Thymus (tissue), 11 donors: ENCODE measurements around the gene MAP7D2. TPM values are rescaled to one million over a fixed set of nuclear protein-coding genes. Genes with fewer than 3 reads are reported as not detected.

Source experiments
- DNase-seq, 9 donors: peaks; one replicate each; pipeline ENCODE4 v3.0.0-alpha.2; 2013; ENCODE audit warnings: low spot score in 9 of 9, low read depth in 6 of 9, missing footprints in 1 of 9
- H3K27ac ChIP-seq, 2 donors: one replicate each; pipeline ENCODE4 v1.5.1; 2013; ENCODE audit warnings: control low read depth in 1 of 2, low read depth in 1 of 2, low read length in 1 of 2, mild to moderate bottlenecking in 1 of 2, moderate library complexity in 1 of 2
- H3K27me3 ChIP-seq, 2 donors: one replicate each; pipeline ENCODE4 v1.5.1; 2013; ENCODE audit warnings: low read length in 1 of 2; ENCODE audit not compliant: control insufficient read depth in 2 of 2, insufficient read depth in 1 of 2
- H3K36me3 ChIP-seq, 2 donors: one replicate each; pipeline ENCODE4 v1.5.1; 2013; ENCODE audit warnings: low read length in 1 of 2, mild to moderate bottlenecking in 1 of 2, moderate library complexity in 1 of 2; ENCODE audit not compliant: control insufficient read depth in 2 of 2, insufficient read depth in 2 of 2
- H3K4me1 ChIP-seq, 2 donors: one replicate each; pipeline ENCODE4 v1.5.1; 2013; ENCODE audit warnings: low read length in 2 of 2; ENCODE audit not compliant: control insufficient read depth in 2 of 2, insufficient read depth in 2 of 2
- H3K4me3 ChIP-seq, 2 donors: one replicate each; pipeline ENCODE4 v1.5.1; 2013; ENCODE audit warnings: low read length in 2 of 2, control low read depth in 1 of 2, mild to moderate bottlenecking in 1 of 2
- H3K9me3 ChIP-seq, 2 donors: one replicate each; pipeline ENCODE4 v1.5.1; 2013; ENCODE audit warnings: low read length in 1 of 2, mild to moderate bottlenecking in 1 of 2; ENCODE audit not compliant: control insufficient read depth in 2 of 2, insufficient read depth in 1 of 2
- WGBS: extraction: QIAGEN DNeasy Blood & Tissue Kit; methylation state at CpG from one replicate; pipeline ENCODE4 v1.1.7; 2013; 5-methylcytosine and 5-hydroxymethylcytosine counted together
- polyA plus RNA-seq: library from polyadenylated mRNA; stranded (reverse); fragments of 200-250 nt; gene quantifications from one replicate; pipeline ENCODE4 v1.2.3, GENCODE V29; 2013
- total RNA-seq: library from RNA; stranded (reverse); fragments of 120-200 nt; gene quantifications from one replicate; pipeline ENCODE4 v1.2.4, GENCODE V29; 2013
- donor health status: healthy.

MAP7D2 gene
- total and polyA plus RNA-seq, 2 donors, result 2.6 to 4.4 TPM

DNA sequence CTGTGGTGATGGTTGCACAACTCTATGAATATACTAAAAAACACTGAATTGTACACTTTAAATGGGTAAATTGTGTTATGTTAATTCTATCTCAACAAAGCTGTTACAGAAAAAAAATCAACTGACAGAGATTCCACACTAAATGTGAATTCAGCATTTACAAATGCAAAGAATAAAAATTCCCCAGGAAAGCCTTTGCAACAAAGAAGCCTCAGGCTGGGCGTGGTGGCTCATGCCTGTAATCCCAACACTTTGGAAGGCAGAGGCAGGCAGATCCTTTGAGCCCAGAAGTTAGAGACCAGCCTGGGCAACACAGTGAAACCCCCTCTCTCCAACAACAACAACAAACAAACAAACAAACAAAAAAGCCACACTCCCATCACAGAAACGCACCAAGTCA, 134.8 kb downstream of the MAP7D2 start:
- H3K4me1 ChIP-seq, result no peaks in the 10 kb centered on the region
- 98% methylated on average over 2 of the region's 2 CpGs for WGBS
- no peak overlapping the region for H3K27ac ChIP-seq
- no peak for DNase-seq
- H3K4me3 ChIP-seq, result no peak overlapping the region
- H3K27me3 ChIP-seq, result no peaks in the 10 kb centered on the region
- no peaks in the 10 kb centered on the region for H3K36me3 ChIP-seq
- H3K9me3 ChIP-seq, result no peaks in the 10 kb centered on the region

DNA sequence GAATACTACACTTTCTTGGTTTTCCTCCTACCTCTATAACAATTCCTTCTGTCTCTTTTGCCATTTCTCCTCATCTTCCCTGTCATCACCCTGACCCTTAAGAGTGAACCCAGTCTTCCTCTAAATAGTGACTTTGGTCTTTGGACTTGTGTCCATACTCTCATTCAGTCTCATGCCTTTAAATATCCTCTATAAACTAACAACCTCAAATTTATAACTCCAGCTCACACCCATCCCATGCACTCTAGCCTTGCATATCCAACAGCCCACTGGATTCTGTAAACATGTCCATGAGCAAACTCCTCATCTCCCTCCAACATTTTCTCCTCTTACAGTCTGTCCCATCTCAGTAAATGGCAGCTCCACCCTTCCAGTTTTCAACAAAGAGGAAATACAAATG, 140.9 kb downstream of the MAP7D2 start:
- Histone ChIP-seq H3K36me3 (no peaks in the 10 kb centered on the region), H3K27ac (no peak overlapping the region), H3K9me3 (no peaks in the 10 kb centered on the region), H3K4me3 (no peak overlapping the region), H3K4me1 (no peaks in the 10 kb centered on the region), H3K27me3 (no peaks in the 10 kb centered on the region)
- DNase-seq, result no peak

DNA sequence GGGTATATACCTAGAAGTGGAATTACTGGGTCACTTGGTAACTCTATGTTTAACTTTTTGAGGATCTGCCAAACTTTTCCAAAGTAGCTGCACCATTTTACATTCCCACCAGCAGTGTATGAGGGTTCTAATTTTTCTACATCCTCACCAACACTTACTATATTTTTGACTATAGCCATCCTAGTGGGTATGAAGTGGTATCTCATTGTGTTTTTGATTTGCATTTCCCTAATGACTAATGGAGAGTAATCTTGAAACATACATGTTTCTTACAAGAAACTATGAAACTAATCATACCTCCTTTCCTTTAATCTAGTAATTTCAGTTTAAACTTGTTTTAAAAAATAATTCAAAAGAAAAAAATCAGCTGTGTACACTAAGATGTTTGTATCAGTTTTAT, 143.7 kb downstream of the MAP7D2 start:
- no peak for DNase-seq
- Histone ChIP-seq H3K27me3 (no peaks in the 10 kb centered on the region), H3K27ac (no peak overlapping the region)

DNA sequence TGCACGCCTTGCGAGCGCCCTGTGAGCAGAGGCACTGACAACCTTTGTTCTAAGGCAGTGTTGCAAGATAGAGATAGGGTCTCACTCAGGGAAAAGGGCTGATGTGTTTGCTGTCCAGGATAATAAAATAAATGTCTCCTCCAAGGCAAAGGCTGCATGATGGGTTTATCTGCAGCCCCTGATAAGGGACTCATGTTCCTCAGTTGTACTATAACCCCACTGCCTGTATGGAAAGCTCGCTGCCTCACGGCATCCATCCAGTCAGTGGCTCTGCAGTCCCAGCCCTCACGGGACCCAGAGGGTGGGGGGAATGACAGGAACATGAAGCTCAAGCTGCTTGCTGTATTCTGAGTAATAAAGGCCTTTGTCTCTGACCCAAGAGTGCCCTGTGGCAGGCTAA, 148.4 kb downstream of the MAP7D2 start:
- H3K9me3 ChIP-seq, result no peaks in the 10 kb centered on the region

More for the DNA sequence above, 143.7 kb downstream of the MAP7D2 start:
- Histone ChIP-seq H3K36me3 (no peaks in the 10 kb centered on the region), H3K4me3 (no peak overlapping the region), H3K9me3 (no peaks in the 10 kb centered on the region), H3K4me1 (no peaks in the 10 kb centered on the region)

DNA sequence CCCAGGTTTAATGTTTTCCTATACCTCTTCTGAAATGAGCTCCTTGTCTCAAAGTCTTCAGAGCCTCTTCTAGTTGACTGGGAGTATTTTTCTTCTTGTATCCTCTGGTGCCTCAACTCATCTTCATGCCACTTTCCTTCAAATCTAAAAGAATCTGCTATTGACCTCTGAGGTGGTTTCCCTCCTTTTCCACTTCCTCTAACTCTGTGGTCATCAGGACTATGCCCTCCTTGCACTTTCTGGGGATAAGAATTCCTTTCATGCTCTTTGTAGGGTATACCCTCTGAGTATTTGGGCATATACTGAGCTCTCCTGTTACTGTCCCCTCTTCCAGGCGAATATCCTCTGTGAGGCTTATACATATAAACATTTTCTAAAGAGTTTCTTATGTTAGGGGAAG, 150.7 kb downstream of the MAP7D2 start:
- WGBS, result 92% methylated on average over 1 of the region's 1 CpG
- Histone ChIP-seq H3K27me3 (no peaks in the 10 kb centered on the region), H3K4me3 (no peak overlapping the region), H3K4me1 (no peaks in the 10 kb centered on the region), H3K36me3 (peaks cover 5 to 6% of the 10 kb centered on the region in 2 donors), H3K27ac (no peak overlapping the region), H3K9me3 (no peaks in the 10 kb centered on the region)
- DNase-seq, result no peak

More for the DNA sequence above, 148.4 kb downstream of the MAP7D2 start:
- Histone ChIP-seq H3K27ac (no peak overlapping the region), H3K36me3 (peaks cover 5 to 6% of the 10 kb centered on the region in 2 donors), H3K4me3 (no peak overlapping the region), H3K4me1 (no peaks in the 10 kb centered on the region), H3K27me3 (no peaks in the 10 kb centered on the region)
- 98% methylated on average over 6 of the region's 6 CpGs for WGBS
- no peak for DNase-seq

DNA sequence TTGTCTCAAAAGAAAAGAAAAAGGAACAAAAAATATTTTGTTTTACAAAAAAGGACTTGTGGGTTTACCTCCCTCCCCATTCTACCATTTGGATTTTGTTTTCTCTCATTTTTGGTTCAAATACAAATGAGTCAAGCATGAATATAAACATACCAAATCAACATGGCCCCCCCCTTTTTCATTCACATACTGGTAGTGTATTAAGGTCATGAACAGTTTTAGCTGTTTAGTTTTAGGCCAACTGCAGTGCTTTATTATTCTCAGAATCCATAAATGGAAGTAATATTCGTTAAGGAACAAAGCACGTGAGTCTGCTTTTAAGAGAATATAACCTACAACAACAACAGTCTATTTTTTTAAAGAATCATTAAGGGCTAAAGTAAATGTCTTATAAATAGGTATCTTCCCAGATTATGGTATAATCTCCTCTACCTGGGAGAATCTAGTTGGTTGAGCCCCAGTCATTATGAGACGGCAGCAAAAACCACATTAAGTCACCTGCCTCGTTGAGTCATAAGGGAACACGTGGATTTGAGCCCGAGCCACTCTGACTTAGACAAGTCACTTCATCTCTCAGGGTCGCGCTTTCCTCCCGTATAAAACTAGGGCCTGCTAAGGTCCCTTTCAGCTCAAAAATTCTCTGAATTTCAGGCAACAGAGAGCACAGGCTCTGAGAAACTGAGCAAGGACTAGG, 152.5 kb downstream of the MAP7D2 start:
- Histone ChIP-seq H3K36me3 (peaks cover 5 to 6% of the 10 kb centered on the region in 2 donors), H3K4me3 (no peak overlapping the region), H3K9me3 (no peaks in the 10 kb centered on the region), H3K4me1 (no peaks in the 10 kb centered on the region), H3K27me3 (no peaks in the 10 kb centered on the region), H3K27ac (no peak overlapping the region)
- WGBS, result 96% methylated on average over 9 of the region's 9 CpGs
- no peak for DNase-seq

DNA sequence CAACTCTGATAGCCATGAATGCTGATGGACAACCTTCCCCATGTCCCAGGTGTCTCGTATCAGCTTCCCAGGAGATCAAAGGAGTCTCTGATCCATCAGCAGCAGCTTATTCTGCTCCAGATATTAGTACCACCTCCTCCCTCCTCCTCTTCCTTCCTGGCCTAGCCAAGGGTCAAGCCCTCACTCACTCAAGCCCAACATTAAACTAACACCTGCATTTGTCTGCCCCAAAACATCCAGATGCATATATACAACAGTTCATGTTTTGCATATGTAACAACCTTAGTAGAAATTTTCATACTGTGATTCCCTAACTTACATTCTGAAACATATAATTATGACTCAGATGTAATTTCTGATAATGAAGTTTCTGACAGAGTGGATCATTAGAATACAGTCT, 155.8 kb downstream of the MAP7D2 start:
- 100% methylated on average over 1 of the region's 1 CpG for WGBS
- Histone ChIP-seq H3K4me3 (no peak overlapping the region), H3K27ac (no peak overlapping the region), H3K27me3 (no peaks in the 10 kb centered on the region), H3K9me3 (no peaks in the 10 kb centered on the region), H3K4me1 (no peaks in the 10 kb centered on the region), H3K36me3 (peaks cover 0 to 5% of the 10 kb centered on the region in 2 donors)
- no peak for DNase-seq

DNA sequence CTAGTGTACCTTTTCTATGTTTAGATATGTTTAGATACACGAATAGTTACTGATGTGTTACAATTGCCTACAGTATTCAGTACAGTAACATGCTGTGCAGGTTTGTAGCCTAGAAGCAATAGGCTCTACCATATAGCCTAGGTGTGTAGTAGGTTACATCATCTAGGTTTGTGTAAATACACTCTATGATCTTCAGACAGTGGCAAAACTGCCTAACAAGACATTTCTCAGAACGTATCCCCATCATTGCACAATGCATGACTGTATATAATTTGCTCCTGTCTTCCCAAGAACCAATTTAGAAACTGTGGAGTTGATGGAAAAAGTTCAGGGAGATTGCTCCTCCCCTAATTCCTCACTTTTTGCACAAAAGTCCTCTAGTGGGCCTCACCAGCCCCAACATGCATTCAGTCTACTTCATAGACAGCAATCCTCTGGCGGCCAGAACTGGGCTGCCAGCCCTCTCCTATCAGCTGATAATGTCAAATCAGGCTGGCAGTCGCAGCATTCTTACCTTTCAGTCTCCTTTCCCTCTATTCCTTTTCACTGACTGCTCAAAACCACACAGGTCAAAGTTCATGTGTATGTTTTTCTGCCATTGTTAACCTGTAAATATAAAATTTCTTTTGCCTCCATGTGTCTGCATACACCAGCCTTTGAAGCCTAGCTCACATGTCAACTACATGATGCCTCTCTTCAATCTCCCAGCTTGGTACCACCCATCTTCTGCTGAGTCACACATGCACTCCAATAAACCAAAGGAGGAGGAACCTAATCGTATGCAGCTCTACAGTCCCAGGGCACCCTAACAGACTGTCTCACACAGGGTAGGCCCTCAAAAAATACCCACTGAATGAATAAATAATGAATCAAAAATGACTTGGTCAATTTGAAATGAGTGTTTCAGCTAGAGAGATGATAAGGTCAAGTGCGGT, 157.9 kb downstream of the MAP7D2 start:
- DNase-seq, result no peak

DNA sequence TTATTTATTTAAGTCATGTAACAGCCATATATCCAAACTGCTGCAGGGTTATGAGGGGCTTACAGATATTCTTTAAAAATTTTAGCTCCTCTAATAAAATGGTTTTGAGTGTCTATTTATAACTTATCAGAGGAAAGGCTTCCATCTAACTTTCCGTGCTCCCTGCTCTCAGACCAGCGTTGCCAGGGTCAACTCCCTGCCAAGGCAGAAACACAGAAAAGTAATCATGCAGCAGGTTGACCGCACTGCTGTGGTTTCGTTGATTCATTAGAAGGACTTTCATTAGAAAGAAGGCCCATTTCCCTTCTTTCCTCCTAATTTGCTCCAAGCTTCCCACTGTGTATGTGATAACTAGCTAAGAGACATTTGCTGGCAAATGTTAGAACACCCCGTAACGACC, 159.8 kb downstream of the MAP7D2 start:
- no peaks in the 10 kb centered on the region for H3K27me3 ChIP-seq
- no peaks in the 10 kb centered on the region for H3K4me1 ChIP-seq
- no peak for DNase-seq
- H3K4me3 ChIP-seq, result no peak overlapping the region
- no peaks in the 10 kb centered on the region for H3K9me3 ChIP-seq
- peaks cover 0 to 3% of the 10 kb centered on the region in 2 donors for H3K36me3 ChIP-seq
- WGBS, result over 99% methylated on average over 6 of the region's 6 CpGs
- no peak overlapping the region for H3K27ac ChIP-seq

More for the DNA sequence above, 157.9 kb downstream of the MAP7D2 start:
- WGBS, result 96% methylated on average over 6 of the region's 6 CpGs
- Histone ChIP-seq H3K27me3 (no peaks in the 10 kb centered on the region), H3K27ac (no peak overlapping the region), H3K9me3 (no peaks in the 10 kb centered on the region), H3K4me3 (no peak overlapping the region), H3K4me1 (no peaks in the 10 kb centered on the region), H3K36me3 (no peaks in the 10 kb centered on the region)
